ENCODE measurements around the gene ZC2HC1C.

The ZC2HC1C gene

DNA sequence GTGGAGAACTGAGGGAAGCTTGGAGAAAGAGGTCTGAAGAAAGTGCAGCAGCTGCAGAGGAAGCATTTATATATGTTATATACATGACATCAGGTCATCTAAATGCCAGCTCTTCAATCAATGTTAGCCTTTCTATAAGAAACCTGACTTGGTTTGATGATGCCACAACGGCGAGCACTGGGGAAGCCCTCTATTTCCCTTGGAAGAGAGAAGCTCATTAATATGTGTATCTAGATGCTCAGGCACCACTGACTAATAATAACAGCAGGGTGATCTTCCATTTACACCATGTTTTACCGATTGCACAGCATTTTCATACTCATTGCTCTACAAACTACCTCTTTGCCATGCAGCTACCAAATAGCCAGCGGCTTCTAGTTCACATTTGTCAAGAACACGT, 6.4 kb upstream of the ZC2HC1C start:
- no peak for TF ChIP-seq EZH2 (IDR thresholded peaks at IDR 0.05; ENCODE audit: borderline replicate concordance, low read depth, low read length, severe bottlenecking)
- TF ChIP-seq, protein P1, sequence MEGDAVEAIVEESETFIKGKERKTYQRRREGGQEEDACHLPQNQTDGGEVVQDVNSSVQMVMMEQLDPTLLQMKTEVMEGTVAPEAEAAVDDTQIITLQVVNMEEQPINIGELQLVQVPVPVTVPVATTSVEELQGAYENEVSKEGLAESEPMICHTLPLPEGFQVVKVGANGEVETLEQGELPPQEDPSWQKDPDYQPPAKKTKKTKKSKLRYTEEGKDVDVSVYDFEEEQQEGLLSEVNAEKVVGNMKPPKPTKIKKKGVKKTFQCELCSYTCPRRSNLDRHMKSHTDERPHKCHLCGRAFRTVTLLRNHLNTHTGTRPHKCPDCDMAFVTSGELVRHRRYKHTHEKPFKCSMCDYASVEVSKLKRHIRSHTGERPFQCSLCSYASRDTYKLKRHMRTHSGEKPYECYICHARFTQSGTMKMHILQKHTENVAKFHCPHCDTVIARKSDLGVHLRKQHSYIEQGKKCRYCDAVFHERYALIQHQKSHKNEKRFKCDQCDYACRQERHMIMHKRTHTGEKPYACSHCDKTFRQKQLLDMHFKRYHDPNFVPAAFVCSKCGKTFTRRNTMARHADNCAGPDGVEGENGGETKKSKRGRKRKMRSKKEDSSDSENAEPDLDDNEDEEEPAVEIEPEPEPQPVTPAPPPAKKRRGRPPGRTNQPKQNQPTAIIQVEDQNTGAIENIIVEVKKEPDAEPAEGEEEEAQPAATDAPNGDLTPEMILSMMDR (IDR thresholded peaks at IDR 0.05; ENCODE audit: borderline replicate concordance, extremely low read depth, low read length, poor library complexity, severe bottlenecking): no peak
- no peak for DNase-seq
- H2AFZ ChIP-seq (ENCODE audit: low read depth, low read length): peak overlapping the region; percentile 89
- peak overlapping the region; percentile 59 to 91 for H3K4me3 ChIP-seq (ENCODE audit: low read depth in 1 of 2, low read length in 2 of 2)
- H3K4me2 ChIP-seq (ENCODE audit: insufficient read depth, low read length): peak overlapping the region; percentile 77
- H3K27ac ChIP-seq (ENCODE audit: low read length): peak overlapping the region; percentile 89
- peaks cover 21% of the 10 kb centered on the region for H3K36me3 ChIP-seq (ENCODE audit: insufficient read depth, low read length)
- no peaks in the 10 kb centered on the region for H3K9me3 ChIP-seq (ENCODE audit: insufficient read depth, low read length, severe bottlenecking)
- peak overlapping the region; percentile 74 for H3K9ac ChIP-seq (ENCODE audit: low read depth, low read length)
- no peaks in the 10 kb centered on the region for H4K20me1 ChIP-seq (ENCODE audit: insufficient read depth, low read length)
- ATAC-seq (ENCODE audit: insufficient read depth, low read depth): no peak; the same call in 2 of the 3 replicates
- peaks cover 45% of the 10 kb centered on the region for H3K79me2 ChIP-seq (ENCODE audit: insufficient read depth, low read length)
- H3K27me3 ChIP-seq (ENCODE audit: insufficient read depth, low read length, poor library complexity): no peaks in the 10 kb centered on the region
- peaks cover 26% of the 10 kb centered on the region for H3K4me1 ChIP-seq (ENCODE audit: insufficient read depth, low read length)

DNA sequence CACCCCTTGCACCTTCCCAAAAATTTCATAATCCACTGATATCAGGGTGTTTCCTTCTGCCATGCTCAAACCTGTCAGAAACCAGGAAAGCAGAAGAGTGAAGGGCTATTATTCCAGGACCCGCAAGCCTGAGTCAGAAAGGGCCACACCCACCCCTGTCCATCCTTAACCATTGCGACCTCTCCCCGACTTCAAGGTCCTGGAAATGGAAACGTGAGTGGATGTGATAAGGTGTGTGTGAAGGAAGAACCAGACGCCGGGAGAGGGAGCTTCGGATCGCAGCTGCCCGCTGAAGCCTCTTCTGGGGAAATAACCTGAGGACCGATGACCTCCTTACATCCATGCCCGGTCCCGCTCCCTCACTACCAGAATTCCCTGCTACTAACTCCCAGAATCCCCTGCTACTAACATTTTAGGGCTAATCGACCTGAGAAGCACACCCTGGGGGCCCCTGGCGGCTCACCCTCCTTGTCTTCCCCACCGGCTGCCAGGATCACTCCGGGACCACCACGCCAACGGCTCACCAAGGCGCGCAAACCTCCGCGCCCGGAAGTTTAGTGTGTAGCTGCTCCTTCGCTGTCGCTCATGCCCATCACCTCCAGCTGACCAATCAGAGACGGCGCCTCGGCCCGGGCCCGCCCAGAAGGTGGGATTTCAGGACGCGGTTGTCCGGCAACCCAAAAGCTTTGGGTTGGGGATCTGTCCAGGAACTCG, 5.8 kb upstream of the ZC2HC1C start, which contains the start of gene ACYP1:
ACYP1 (minus strand) TSS at position 534 of the 714 bp plus-strand sequence; CDS start at position 63, 471 bp downstream.
- peak within 1 kb of the TSS; percentile 93 for H2AFZ ChIP-seq (ENCODE audit: low read depth, low read length)

DNA sequence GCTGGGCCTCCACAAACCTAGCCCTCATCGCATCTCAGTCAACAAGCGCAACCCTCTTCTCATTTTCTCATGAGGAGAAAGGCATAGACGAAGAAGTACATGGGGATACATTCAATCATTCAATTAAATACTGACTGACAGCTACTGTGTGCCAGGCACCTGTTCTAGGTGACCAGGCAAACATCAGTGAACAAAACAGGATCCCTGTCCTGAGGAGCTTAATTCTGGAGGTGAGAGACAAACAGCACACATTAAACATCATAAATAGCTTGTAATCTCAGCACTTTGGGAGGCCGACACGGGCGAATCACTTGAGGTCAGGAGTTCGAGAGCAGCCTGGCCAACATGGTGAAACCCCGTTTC, 5.3 kb upstream of the ZC2HC1C start:
- peaks cover 21% of the 10 kb centered on the region for H3K36me3 ChIP-seq (ENCODE audit: insufficient read depth, low read length)
- peaks cover 40% of the 10 kb centered on the region for H3K79me2 ChIP-seq (ENCODE audit: insufficient read depth, low read length)
- H3K4me3 ChIP-seq (ENCODE audit: low read depth in 1 of 2, low read length in 2 of 2): peak overlapping the region; percentile 59 to 91; a peak in 3 of 4 replicates
- H3K27ac ChIP-seq (ENCODE audit: low read length): peak overlapping the region; percentile 89
- no peaks in the 10 kb centered on the region for H3K9me3 ChIP-seq (ENCODE audit: insufficient read depth, low read length, severe bottlenecking)
- no peak for TF ChIP-seq EZH2 (IDR thresholded peaks at IDR 0.05; ENCODE audit: borderline replicate concordance, low read depth, low read length, severe bottlenecking)
- TF ChIP-seq, protein P1 (IDR thresholded peaks at IDR 0.05; ENCODE audit: borderline replicate concordance, extremely low read depth, low read length, poor library complexity, severe bottlenecking): no peak
- H3K4me2 ChIP-seq (ENCODE audit: insufficient read depth, low read length): peak overlapping the region; percentile 77
- H3K4me1 ChIP-seq (ENCODE audit: insufficient read depth, low read length): peaks cover 26% of the 10 kb centered on the region
- DNase-seq (no peak), ATAC-seq (ENCODE audit: insufficient read depth, low read depth) (no peak; the same call in 2 of the 3 replicates)
- H2AFZ ChIP-seq (ENCODE audit: low read depth, low read length): peak overlapping the region; percentile 93
- H3K27me3 ChIP-seq (ENCODE audit: insufficient read depth, low read length, poor library complexity): no peaks in the 10 kb centered on the region
- peak overlapping the region; percentile 74 for H3K9ac ChIP-seq (ENCODE audit: low read depth, low read length)
- H4K20me1 ChIP-seq (ENCODE audit: insufficient read depth, low read length): no peaks in the 10 kb centered on the region

More for the DNA sequence above, 5.8 kb upstream of the ZC2HC1C start, which contains the start of gene ACYP1:
- peak within 1 kb of the TSS; percentile 59 to 91 for H3K4me3 ChIP-seq (ENCODE audit: low read depth in 1 of 2, low read length in 2 of 2)
- DNase-seq (peak; percentile 95), ATAC-seq (ENCODE audit: insufficient read depth, low read depth) (peak; percentile 100)
- no peaks in the 10 kb centered on the region for H3K27me3 ChIP-seq (ENCODE audit: insufficient read depth, low read length, poor library complexity)
- no peaks in the 10 kb centered on the region for H3K9me3 ChIP-seq (ENCODE audit: insufficient read depth, low read length, severe bottlenecking)
- peaks cover 26% of the 10 kb centered on the region for H3K4me1 ChIP-seq (ENCODE audit: insufficient read depth, low read length)
- peak within 1 kb of the TSS; percentile 77 for H3K4me2 ChIP-seq (ENCODE audit: insufficient read depth, low read length)
- H4K20me1 ChIP-seq (ENCODE audit: insufficient read depth, low read length): no peaks in the 10 kb centered on the region
- H3K9ac ChIP-seq (ENCODE audit: low read depth, low read length): peak within 1 kb of the TSS; percentile 74
- peak within 1 kb of the TSS; percentile 89 for H3K27ac ChIP-seq (ENCODE audit: low read length)
- peaks cover 21% of the 10 kb centered on the region for H3K36me3 ChIP-seq (ENCODE audit: insufficient read depth, low read length)
- peaks cover 41% of the 10 kb centered on the region for H3K79me2 ChIP-seq (ENCODE audit: insufficient read depth, low read length)
- TF ChIP-seq, protein P1 (IDR thresholded peaks at IDR 0.05; ENCODE audit: borderline replicate concordance, extremely low read depth, low read length, poor library complexity, severe bottlenecking): no peak

Measured in DND-41 (cell line).